Vagina (tissue), 2 donors: ENCODE measurements around the gene PPFIA4.

Experiments
- CTCF ChIP-seq, 3 experiments: fragments of 450-650 bp in 2 of 3; fragments of 200-600 bp in 1 of 3; sonication (generic) in 1 of 3; IDR thresholded peaks; one replicate each; pipeline ENCODE4 v1.5.1; 2017 to 2019; ENCODE audit warnings: antibody characterized with exemption in 3 of 3, mild to moderate bottlenecking in 2 of 3, moderate library complexity in 2 of 3
- POLR2A ChIP-seq, 2 donors: fragments of 450-650 bp; IDR thresholded peaks; one replicate each; pipeline ENCODE4 v1.6.1; 2017; ENCODE audit warnings: antibody characterized with exemption in 2 of 2, mild to moderate bottlenecking in 2 of 2, moderate library complexity in 2 of 2

GRCh38 chr1:203065986-203066385, 39.7 kb downstream of the PPFIA4 start:
- TF ChIP-seq CTCF (IDR thresholded peaks at IDR 0.05): no peak
- no peak for TF ChIP-seq POLR2A (IDR thresholded peaks at IDR 0.05)
